Measurements from ENCODE around the gene BHLHE40. TPM values are rescaled to one million over a fixed set of nuclear protein-coding genes. Genes with fewer than 3 reads are reported as not detected.

BHLHE40 gene
- total RNA-seq, 4 donors from 2014 or later, result 63.0 to 154 (median 93.3) TPM

GRCh38 chr3:4978204-4978965, 852 bp upstream of the BHLHE40 start:
- Histone ChIP-seq H3K27ac (peak overlapping the region; percentile 100), H3K4me3 (peak overlapping the region; percentile 97), H3K9me3 (no peaks in the 10 kb centered on the region), H3K27me3 (no peaks in the 10 kb centered on the region), H3K36me3 (peaks cover 8% of the 10 kb centered on the region), H3K4me1 (peaks cover 49% of the 10 kb centered on the region)
- WGBS, result 1% methylated on average over 21 of the region's 76 CpGs
- TF ChIP-seq POLR2A (IDR thresholded peaks at IDR 0.05) (peak in 1 of 2 donors; percentile 77), POLR2AphosphoS5 (IDR thresholded peaks at IDR 0.05) (peak; percentile 76 to 85 (median 83)), CTCF (IDR thresholded peaks at IDR 0.05) (no peak), EP300 (IDR thresholded peaks at IDR 0.05) (peak; percentile 72)
- DNase-seq (ENCODE audit: low spot score in 2 of 2), result peak; percentile 98

- peak; percentile 96 to 98 for DNase-seq (ENCODE audit: low spot score in 2 of 2)
- no peaks in the 10 kb centered on the region for H3K27me3 ChIP-seq
- H3K9me3 ChIP-seq, result no peaks in the 10 kb centered on the region
- peak overlapping the region; percentile 97 for H3K4me3 ChIP-seq
- no peak for TF ChIP-seq POLR2AphosphoS5 (IDR thresholded peaks at IDR 0.05)
- TF ChIP-seq POLR2A (IDR thresholded peaks at IDR 0.05), result no peak
- peak; percentile 5 for TF ChIP-seq EP300 (IDR thresholded peaks at IDR 0.05)
- 2% methylated on average over 24 of the region's 31 CpGs for WGBS
- peak overlapping the region; percentile 100 for H3K27ac ChIP-seq
- peaks cover 9% of the 10 kb centered on the region for H3K36me3 ChIP-seq
- H3K4me1 ChIP-seq, result peaks cover 55% of the 10 kb centered on the region
Observed at GRCh38 chr3:4978966-4979427, 240 bp upstream of the BHLHE40 start.

GRCh38 chr3:4980229-4981203, 1.3 kb downstream of the BHLHE40 start:
- 2% methylated on average over 32 of the region's 32 CpGs for WGBS
- no peaks in the 10 kb centered on the region for H3K27me3 ChIP-seq
- TF ChIP-seq POLR2AphosphoS5 (IDR thresholded peaks at IDR 0.05), result peak; percentile 24 to 94 (median 91)
- no peak for TF ChIP-seq EP300 (IDR thresholded peaks at IDR 0.05)
- TF ChIP-seq CTCF (IDR thresholded peaks at IDR 0.05), result peak; percentile 98 to 99
- H3K4me3 ChIP-seq, result peak overlapping the region; percentile 97
- peaks cover 71% of the 10 kb centered on the region for H3K4me1 ChIP-seq
- peak; percentile 95 to 96 for DNase-seq (ENCODE audit: low spot score in 2 of 2)
- H3K36me3 ChIP-seq, result peaks cover 9% of the 10 kb centered on the region
- no peaks in the 10 kb centered on the region for H3K9me3 ChIP-seq
- peak overlapping the region; percentile 100 for H3K27ac ChIP-seq

- no peaks in the 10 kb centered on the region for H3K9me3 ChIP-seq
- peak overlapping the region; percentile 97 for H3K4me3 ChIP-seq
- DNase-seq (ENCODE audit: low spot score in 2 of 2), result no peak
- WGBS, result 9% methylated on average over 3 of the region's 3 CpGs
- H3K36me3 ChIP-seq, result peaks cover 9% of the 10 kb centered on the region
- TF ChIP-seq EP300 (IDR thresholded peaks at IDR 0.05) (no peak), POLR2AphosphoS5 (IDR thresholded peaks at IDR 0.05) (no peak)
- peak overlapping the region; percentile 100 for H3K27ac ChIP-seq
- peaks cover 75% of the 10 kb centered on the region for H3K4me1 ChIP-seq
- H3K27me3 ChIP-seq, result no peaks in the 10 kb centered on the region
Observed at GRCh38 chr3:4981294-4981664, 2.0 kb downstream of the BHLHE40 start.

- peaks cover 9% of the 10 kb centered on the region for H3K36me3 ChIP-seq
- H3K27me3 ChIP-seq, result no peaks in the 10 kb centered on the region
- WGBS, result 11% methylated on average over 8 of the region's 8 CpGs
- DNase-seq (ENCODE audit: low spot score in 2 of 2), result no peak
- peak overlapping the region; percentile 97 for H3K4me3 ChIP-seq
- H3K9me3 ChIP-seq, result no peaks in the 10 kb centered on the region
- peak overlapping the region; percentile 100 for H3K27ac ChIP-seq
- peaks cover 75% of the 10 kb centered on the region for H3K4me1 ChIP-seq
- TF ChIP-seq EP300 (IDR thresholded peaks at IDR 0.05) (no peak), POLR2AphosphoS5 (IDR thresholded peaks at IDR 0.05) (peak in 2 of 3 donors; percentile 41 to 62), CTCF (IDR thresholded peaks at IDR 0.05) (peak; percentile 35 to 68), POLR2A (IDR thresholded peaks at IDR 0.05) (no peak)
Observed at GRCh38 chr3:4981665-4982494, 2.6 kb downstream of the BHLHE40 start.
